AG04449 (cell line): ENCODE results near the gene PRR35.

Source experiments
- CTCF ChIA-PET: fragments of 350-600 bp; formaldehyde crosslinking; extraction: SDS; loops from one replicate; lab custom pipeline; 2021; ENCODE audit warnings: antibody characterized with exemption; lab: Yijun Ruan, JAX
- POLR2A ChIA-PET: fragments of 400-600, 350-600 bp; formaldehyde crosslinking; extraction: SDS; loops from one replicate; lab custom pipeline; 2020; ENCODE audit warnings: antibody characterized with exemption, inconsistent platforms; lab: Yijun Ruan, JAX
- DNase-seq: peaks from one replicate; pipeline ENCODE4 v3.0.0-alpha.2; 2010; ENCODE audit warnings: low read depth, low spot score
- H3K4me3 ChIP-seq: 2 replicates; pipeline ENCODE4 v1.5.1; 2011; ENCODE audit warnings: low read depth, mild to moderate bottlenecking, control low read depth, low read length
- TF ChIP-seq, protein P1 (sequence below): IDR thresholded peaks from one replicate; pipeline ENCODE4 v1.5.1; 2011; ENCODE audit warnings: mild to moderate bottlenecking, moderate library complexity, low read length, control low read depth, inconsistent platforms; ENCODE audit not compliant: insufficient read depth; ENCODE audit errors: missing control alignments

Gene PRR35

DNA sequence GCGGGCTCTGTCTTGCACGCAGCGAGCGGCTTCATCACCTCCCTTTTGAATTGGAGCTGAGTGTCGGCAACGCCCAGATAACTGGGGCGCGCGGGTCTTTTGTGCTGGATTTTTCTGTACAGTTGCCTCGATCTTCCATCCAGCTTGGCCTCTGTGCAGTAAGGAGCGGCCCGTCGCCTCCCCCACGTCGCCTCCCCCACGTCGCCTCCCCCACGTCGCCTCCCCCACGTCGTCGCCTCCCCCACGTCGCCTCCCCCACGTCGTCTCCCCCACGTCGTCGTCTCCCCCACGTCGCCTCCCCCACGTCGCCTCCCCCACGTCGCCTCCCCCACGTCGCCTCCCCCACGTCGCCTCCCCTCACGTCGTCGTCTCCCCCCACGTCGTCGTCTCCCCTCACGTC is 15.7 kb upstream of the PRR35 start:
- POLR2A ChIA-PET: no interaction called here
- no peak for DNase-seq
- CTCF ChIA-PET: interaction anchor here (1.0 to 1.6 kb wide), 2 partner anchors 10 to 41 kb away, joined by 3 to 7 read pairs; no protein-coding TSS in a partner anchor
- TF ChIP-seq, protein P1, sequence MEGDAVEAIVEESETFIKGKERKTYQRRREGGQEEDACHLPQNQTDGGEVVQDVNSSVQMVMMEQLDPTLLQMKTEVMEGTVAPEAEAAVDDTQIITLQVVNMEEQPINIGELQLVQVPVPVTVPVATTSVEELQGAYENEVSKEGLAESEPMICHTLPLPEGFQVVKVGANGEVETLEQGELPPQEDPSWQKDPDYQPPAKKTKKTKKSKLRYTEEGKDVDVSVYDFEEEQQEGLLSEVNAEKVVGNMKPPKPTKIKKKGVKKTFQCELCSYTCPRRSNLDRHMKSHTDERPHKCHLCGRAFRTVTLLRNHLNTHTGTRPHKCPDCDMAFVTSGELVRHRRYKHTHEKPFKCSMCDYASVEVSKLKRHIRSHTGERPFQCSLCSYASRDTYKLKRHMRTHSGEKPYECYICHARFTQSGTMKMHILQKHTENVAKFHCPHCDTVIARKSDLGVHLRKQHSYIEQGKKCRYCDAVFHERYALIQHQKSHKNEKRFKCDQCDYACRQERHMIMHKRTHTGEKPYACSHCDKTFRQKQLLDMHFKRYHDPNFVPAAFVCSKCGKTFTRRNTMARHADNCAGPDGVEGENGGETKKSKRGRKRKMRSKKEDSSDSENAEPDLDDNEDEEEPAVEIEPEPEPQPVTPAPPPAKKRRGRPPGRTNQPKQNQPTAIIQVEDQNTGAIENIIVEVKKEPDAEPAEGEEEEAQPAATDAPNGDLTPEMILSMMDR: no peak
- no peak overlapping the region for H3K4me3 ChIP-seq

DNA sequence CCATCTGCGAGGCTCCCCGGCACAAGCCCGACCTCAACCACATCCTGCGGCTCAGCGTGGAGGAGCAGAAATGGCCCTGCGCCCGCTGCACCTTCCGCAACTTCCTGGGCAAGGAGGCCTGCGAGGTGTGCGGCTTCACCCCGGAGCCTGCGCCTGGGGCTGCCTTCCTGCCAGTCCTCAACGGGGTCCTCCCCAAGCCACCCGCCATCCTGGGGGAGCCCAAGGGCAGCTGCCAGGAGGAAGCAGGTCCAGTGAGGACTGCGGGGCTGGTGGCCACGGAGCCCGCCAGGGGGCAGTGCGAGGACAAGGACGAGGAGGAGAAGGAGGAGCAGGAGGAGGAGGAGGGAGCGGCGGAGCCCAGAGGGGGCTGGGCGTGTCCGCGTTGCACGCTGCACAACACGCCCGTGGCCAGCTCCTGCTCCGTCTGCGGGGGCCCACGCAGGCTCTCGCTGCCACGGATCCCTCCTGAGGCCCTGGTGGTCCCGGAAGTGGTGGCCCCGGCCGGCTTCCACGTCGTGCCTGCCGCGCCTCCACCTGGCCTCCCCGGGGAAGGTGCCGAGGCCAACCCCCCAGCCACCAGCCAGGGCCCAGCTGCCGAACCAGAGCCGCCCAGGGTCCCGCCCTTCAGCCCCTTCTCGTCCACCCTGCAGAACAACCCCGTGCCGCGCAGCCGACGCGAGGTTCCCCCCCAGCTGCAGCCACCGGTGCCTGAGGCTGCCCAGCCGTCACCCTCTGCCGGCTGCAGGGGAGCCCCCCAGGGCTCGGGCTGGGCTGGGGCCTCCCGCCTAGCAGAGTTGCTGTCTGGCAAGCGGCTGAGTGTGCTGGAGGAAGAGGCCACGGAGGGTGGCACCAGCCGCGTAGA is 13.1 kb upstream of the PRR35 start:
- ChIA-PET CTCF (interaction anchor here (1.2 to 1.6 kb wide), 2 partner anchors 8 to 10 kb away, joined by 4 to 6 read pairs; no protein-coding TSS in a partner anchor), POLR2A (no interaction called here)
- DNase-seq: no peak
- TF ChIP-seq, protein P1: peak; percentile 42
- H3K4me3 ChIP-seq: no peak overlapping the region

DNA sequence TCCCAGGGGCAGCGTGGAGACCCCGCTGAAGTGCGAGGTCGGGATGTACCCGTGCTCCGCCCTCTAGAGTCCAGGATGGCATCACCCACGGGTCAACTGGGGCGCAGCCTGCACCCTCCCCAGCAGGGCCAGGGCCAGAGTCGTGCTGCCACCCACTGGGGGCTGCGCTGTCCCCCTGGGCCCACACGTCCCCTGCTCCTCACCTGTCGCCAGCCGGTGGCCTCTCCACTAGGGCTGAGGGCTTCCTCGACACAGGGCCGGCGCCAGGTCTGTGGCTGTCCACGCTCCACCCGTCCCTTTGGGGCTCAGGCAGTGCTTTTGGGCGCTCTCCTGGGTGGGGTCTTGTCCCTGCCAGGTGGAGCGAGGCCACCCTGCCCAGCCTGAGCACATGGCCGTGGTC is 11.6 kb upstream of the PRR35 start:
- DNase-seq: no peak
- ChIA-PET CTCF (interaction anchor here (1.6 kb wide), 1 partner anchor 10 kb away, joined by 4 read pairs; no protein-coding TSS in a partner anchor), POLR2A (no interaction called here)
- TF ChIP-seq, protein P1: no peak
- no peak overlapping the region for H3K4me3 ChIP-seq

DNA sequence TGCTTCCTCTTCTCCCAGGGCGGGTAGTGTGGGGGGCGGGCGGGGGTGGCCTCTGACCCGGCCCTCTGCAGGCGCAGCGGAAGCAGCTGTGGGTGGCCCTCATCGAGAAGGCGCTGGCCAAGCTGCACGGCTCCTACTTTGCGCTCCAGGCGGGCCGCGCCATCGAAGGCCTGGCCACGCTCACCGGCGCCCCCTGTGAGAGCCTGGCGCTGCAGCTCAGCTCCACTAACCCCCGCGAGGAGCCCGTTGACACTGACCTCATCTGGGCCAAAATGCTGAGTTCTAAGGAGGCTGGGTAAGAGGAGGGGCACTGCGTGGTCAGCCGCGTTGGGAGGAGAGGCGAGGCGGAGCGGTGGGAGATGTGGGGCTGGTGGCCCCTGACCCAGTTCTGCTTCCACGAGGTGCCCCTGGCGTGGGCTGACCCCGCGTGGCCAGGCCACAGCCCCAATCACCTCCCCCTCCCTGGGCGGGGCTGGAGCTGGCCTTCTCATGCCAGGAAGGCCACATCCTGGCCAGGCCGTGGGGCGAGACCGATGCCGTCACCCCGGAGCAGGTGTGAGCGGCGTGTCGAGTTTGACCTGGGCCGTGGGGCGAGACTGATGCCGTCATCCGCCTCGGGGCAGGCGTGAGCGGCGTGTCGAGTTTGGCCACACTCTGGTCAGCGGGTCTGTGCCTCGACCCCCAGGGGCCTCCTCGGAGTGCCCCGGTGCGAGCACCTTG is 10.5 kb upstream of the PRR35 start:
- ChIA-PET CTCF (interaction anchor here (1.5 kb wide), 1 partner anchor 20 kb away, joined by 3 read pairs; the partner anchor contains the start of gene PIGQ), POLR2A (no interaction called here)
- H3K4me3 ChIP-seq: no peak overlapping the region
- TF ChIP-seq, protein P1: no peak
- DNase-seq: no peak

DNA sequence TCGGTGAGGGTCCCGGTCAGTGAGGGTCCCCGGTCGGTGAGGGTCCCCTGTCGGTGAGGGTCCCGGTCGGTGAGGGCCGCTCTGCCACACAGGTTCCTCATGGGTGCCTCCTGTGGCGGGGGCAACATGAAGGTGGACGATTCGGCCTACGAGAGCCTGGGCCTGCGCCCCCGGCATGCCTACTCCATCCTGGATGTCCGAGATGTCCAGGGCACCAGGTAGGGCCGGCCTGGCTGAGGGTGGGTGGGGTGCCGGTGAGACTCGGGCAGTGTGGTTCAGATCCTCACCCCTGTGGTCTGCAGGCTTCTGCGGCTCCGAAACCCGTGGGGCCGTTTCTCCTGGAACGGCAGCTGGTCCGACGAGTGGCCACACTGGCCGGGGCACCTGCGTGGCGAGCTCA is 9.0 kb upstream of the PRR35 start:
- ChIA-PET POLR2A (no interaction called here), CTCF (no interaction called here)
- no peak overlapping the region for H3K4me3 ChIP-seq
- TF ChIP-seq, protein P1: no peak
- DNase-seq: no peak

DNA sequence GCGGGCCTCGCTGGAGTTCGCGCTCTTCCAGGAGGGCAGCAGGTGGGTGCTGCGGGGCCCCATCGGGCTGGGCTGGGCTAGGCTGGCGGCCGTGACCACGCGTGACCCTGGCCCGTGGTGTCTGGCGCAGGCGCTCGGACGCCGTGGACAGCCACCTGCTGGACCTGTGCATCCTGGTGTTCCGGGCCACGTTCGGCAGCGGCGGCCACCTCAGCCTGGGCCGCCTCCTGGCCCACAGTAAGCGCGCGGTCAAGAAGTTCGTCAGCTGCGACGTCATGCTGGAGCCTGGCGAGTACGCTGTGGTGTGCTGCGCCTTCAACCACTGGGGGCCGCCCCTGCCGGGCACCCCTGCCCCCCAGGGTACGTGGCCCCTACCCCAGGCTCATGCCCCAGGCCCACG is 8.0 kb upstream of the PRR35 start:
- ChIA-PET CTCF (no interaction called here), POLR2A (no interaction called here)
- H3K4me3 ChIP-seq: no peak overlapping the region
- no peak for DNase-seq
- TF ChIP-seq, protein P1: no peak
